Neuron (in vitro differentiated cells): ENCODE results near the gene SGCD.

Experiments used
- H2AFZ ChIP-seq: one replicate; pipeline ENCODE4 v1.6.1; 2013; ENCODE audit warnings: low read depth, mild to moderate bottlenecking, inconsistent platforms, low read length, moderate library complexity
- H3K27me3 ChIP-seq: one replicate; pipeline ENCODE4 v1.6.1; 2013; ENCODE audit warnings: low read length; ENCODE audit not compliant: insufficient read depth
- H3K36me3 ChIP-seq: one replicate; pipeline ENCODE4 v1.6.1; 2013; ENCODE audit warnings: low read length; ENCODE audit not compliant: insufficient read depth
- H3K4me1 ChIP-seq: one replicate; pipeline ENCODE4 v1.6.1; 2013; ENCODE audit warnings: low read length; ENCODE audit not compliant: insufficient read depth
- H3K4me3 ChIP-seq: 2 replicates; pipeline ENCODE4 v1.5.1; 2013; ENCODE audit warnings: mild to moderate bottlenecking, low read length, moderate library complexity
- H3K9me3 ChIP-seq: one replicate; pipeline ENCODE4 v1.6.1; 2013; ENCODE audit warnings: low read length

The SGCD gene

DNA sequence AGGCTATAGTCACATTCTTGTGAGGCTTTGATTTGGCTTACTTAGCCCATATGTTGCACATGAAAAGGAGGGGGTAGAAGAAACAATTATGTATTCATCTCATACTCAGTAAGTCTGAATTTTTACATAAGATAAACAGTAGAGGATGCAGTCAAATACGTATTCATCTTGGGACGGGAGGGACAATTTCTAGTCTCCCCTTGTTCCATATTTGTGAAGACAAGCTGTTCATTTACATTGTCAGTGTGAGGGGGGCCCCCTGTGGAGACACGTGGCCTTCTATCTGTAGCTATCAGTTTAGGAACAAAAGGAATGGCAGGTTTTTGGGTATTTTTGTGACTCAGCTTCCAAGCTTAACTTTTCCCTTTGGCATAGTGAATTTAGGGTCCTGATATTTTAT, 474.0 kb downstream of the SGCD start:
- no peaks in the 10 kb centered on the region for H3K36me3 ChIP-seq
- no peak overlapping the region for H2AFZ ChIP-seq
- H3K27me3 ChIP-seq: no peaks in the 10 kb centered on the region
- peaks cover 13% of the 10 kb centered on the region for H3K4me1 ChIP-seq
- no peak overlapping the region for H3K4me3 ChIP-seq
- H3K9me3 ChIP-seq: no peaks in the 10 kb centered on the region

DNA sequence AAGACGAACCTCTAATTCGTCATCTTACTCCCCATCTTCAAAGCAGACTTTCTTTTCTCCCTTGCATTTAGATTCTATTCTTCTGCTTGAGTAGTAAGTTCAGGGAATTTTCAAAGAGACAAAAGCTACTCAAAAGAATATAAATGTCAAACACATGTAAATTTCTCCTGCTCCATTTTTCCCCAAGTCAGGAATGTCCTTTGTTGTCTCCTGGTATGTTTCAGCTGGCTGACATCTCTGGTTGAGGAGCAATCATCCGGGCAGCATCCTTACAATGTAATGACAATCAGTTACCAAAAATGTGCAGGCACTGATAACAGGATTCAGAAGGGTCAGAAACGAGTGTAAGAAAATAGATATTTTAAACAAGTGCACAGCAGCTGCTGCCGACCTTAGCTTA, 475.5 kb downstream of the SGCD start:
- Histone ChIP-seq H3K36me3 (no peaks in the 10 kb centered on the region), H3K27me3 (no peaks in the 10 kb centered on the region), H3K4me1 (peaks cover 13% of the 10 kb centered on the region), H3K9me3 (no peaks in the 10 kb centered on the region), H3K4me3 (no peak overlapping the region), H2AFZ (no peak overlapping the region)

DNA sequence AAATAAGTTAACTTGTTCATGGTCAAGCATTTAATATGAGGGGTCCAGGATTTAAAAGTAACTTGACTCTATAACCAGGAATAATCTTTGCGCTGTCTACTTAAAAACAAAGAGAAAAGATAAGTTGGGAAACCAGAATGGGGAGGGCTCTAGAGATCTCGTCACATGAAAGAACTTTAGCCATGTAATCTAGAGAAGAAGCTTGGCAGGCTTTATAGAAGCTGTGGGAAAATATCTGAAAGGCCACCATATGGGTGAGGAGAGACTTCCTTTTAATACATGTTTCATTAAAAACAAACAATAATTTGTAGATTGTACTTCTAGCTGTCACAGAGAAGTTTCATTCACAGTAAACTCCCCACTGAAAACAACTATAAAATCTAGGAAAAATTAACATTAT, 476.4 kb downstream of the SGCD start:
- Histone ChIP-seq H3K27me3 (no peaks in the 10 kb centered on the region), H3K4me3 (no peak overlapping the region), H3K36me3 (no peaks in the 10 kb centered on the region), H3K9me3 (no peaks in the 10 kb centered on the region), H3K4me1 (peaks cover 13% of the 10 kb centered on the region), H2AFZ (no peak overlapping the region)

- Histone ChIP-seq H3K4me3 (no peak overlapping the region), H3K9me3 (no peaks in the 10 kb centered on the region), H3K4me1 (no peaks in the 10 kb centered on the region), H3K36me3 (no peaks in the 10 kb centered on the region), H2AFZ (no peak overlapping the region), H3K27me3 (no peaks in the 10 kb centered on the region)
Observed at GRCh38 chr5:156812959-156813358, 486.0 kb downstream of the SGCD start.

DNA sequence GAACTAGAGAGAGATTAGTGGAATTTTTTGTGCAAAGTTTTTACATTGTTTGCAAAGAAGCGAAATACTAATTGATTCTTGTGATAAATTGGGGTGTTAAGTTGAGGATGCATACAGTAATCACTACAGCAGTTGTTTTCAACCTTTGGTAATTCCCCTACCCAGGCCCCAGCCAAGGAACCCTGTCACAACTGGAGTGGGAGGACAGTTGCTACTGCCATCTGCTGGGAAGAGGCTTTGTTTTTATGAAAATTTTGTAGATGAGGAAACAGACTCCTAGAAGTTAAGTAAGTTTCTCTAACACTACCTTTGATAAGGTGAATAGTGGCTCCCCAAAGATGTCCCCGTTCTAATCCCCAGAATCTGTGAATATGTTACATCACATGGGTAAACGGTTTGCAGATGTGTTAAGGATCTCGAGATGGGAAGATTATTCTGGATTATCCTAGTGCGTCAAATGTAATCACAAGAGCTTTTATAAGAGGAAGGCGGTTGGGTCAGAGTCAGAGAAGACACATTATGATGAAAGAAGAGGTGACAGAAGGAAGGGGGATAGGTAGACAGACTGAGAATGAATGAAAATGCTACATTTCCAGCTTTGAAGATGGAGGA, 489.1 kb downstream of the SGCD start:
- H3K4me1 ChIP-seq: no peaks in the 10 kb centered on the region
- no peak overlapping the region for H2AFZ ChIP-seq
- H3K27me3 ChIP-seq: no peaks in the 10 kb centered on the region
- no peaks in the 10 kb centered on the region for H3K36me3 ChIP-seq
- H3K4me3 ChIP-seq: no peak overlapping the region
- no peaks in the 10 kb centered on the region for H3K9me3 ChIP-seq
